Thyroid gland (tissue), 4 donors: ENCODE results near the gene LRP8.

ENCODE experiments used
- POLR2A ChIP-seq, 2 donors: fragments of 450-650 bp; IDR thresholded peaks; one replicate each; pipeline ENCODE4 v1.6.1; 2017; ENCODE audit warnings: antibody characterized with exemption in 2 of 2, mild to moderate bottlenecking in 2 of 2, moderate library complexity in 1 of 2
- TF ChIP-seq, protein P1 (sequence below), 6 experiments: fragments of 200-600 bp in 3 of 6; fragments of 450-650 bp in 3 of 6; sonication (generic) in 3 of 6; IDR thresholded peaks; one replicate each; pipeline ENCODE4 v1.5.1; 2016 to 2019; ENCODE audit warnings: antibody characterized with exemption in 6 of 6, mild to moderate bottlenecking in 2 of 6, inconsistent platforms in 1 of 6, moderate library complexity in 1 of 6

- TF ChIP-seq, protein P1, sequence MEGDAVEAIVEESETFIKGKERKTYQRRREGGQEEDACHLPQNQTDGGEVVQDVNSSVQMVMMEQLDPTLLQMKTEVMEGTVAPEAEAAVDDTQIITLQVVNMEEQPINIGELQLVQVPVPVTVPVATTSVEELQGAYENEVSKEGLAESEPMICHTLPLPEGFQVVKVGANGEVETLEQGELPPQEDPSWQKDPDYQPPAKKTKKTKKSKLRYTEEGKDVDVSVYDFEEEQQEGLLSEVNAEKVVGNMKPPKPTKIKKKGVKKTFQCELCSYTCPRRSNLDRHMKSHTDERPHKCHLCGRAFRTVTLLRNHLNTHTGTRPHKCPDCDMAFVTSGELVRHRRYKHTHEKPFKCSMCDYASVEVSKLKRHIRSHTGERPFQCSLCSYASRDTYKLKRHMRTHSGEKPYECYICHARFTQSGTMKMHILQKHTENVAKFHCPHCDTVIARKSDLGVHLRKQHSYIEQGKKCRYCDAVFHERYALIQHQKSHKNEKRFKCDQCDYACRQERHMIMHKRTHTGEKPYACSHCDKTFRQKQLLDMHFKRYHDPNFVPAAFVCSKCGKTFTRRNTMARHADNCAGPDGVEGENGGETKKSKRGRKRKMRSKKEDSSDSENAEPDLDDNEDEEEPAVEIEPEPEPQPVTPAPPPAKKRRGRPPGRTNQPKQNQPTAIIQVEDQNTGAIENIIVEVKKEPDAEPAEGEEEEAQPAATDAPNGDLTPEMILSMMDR (IDR thresholded peaks at IDR 0.05), result no peak
- TF ChIP-seq POLR2A (IDR thresholded peaks at IDR 0.05), result no peak
Observed at GRCh38 chr1:53256511-53257453, 71.1 kb downstream of the LRP8 start.
